GM18951 (cell line): ENCODE data around the gene ITGB5.

Experiments used
- POLR2A ChIP-seq: IDR thresholded peaks from 4 replicates; pipeline ENCODE4 v1.6.1; 2011; ENCODE audit warnings: mild to moderate bottlenecking; ENCODE audit not compliant: insufficient read length, insufficient read depth; ENCODE audit errors: extremely low read depth
- in situ Hi-C: fragments of 300-500 bp; cut with MboI; formaldehyde crosslinking; loops from one replicate; pipeline ENCODE4 v1.12.0; 2022; ENCODE audit warnings: low sequenced_read_pairs, mixed read lengths, inconsistent platforms; ENCODE audit not compliant: unreplicated experiment

ITGB5 gene

GRCh38 chr3:124887177-124887931 lies at the start of gene ITGB5:
TSS of gene ITGB5 (minus strand) at chr3:124887365. CDS start at chr3:124887000, 365 bp downstream.
- in situ Hi-C loops, result no loop called here
- TF ChIP-seq POLR2A, result no peak

GRCh38 chr3:124935794-124936542 lies 48.8 kb upstream of the ITGB5 start:
- in situ Hi-C loops, result no loop called here
- no peak for TF ChIP-seq POLR2A

- in situ Hi-C loops, result no loop called here
- no peak for TF ChIP-seq POLR2A
Observed at GRCh38 chr3:124935264-124935663, 48.1 kb upstream of the ITGB5 start.

GRCh38 chr3:124934577-124934976 lies 47.4 kb upstream of the ITGB5 start, which contains the start of gene MUC13:
TSS of gene MUC13 (minus strand) at chr3:124934751. CDS start at chr3:124934712, 39 bp downstream.
- in situ Hi-C loops, result no loop called here
- no peak for TF ChIP-seq POLR2A

DNA sequence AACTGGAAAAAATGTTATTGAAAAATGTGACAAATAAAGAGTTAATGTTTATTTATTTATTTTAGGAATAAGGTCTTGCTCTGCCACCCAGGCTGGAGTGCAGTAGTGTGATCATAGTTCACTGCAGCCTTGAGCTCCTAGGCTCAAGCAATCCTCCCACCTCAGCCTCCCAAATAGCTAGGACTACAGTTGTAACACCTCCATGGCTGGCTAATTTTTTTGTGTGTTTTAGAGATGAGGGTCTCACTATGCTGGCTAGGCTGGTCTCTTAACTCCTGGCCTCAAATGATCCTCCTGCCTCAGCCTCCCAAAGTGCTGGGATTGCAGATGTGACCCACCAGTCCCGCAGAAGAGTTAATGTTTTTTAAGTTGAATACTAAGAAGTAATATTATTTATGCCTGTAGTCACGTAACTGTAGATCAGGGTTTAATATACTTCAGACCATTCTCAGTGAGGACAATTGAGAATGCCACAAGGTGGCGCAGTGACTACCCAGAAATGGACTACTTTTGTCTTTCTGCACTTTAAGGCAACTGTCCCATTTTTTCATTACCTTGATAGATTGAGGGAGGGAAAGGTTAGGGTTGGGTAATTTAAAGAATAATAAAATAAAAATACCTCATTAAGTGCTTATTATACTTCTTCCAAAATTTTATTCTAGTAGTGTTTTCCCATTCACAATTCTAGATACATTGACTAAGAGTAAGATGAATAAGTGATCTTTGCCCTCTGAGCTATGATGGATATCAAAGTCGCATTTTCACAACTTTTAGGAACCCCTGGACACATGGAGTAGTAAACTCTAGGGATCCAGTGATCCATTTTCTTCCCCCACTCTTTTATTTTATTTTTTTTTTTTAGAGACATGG lies 41.4 kb upstream of the ITGB5 start:
- in situ Hi-C loops, result no loop called here
- no peak for TF ChIP-seq POLR2A

DNA sequence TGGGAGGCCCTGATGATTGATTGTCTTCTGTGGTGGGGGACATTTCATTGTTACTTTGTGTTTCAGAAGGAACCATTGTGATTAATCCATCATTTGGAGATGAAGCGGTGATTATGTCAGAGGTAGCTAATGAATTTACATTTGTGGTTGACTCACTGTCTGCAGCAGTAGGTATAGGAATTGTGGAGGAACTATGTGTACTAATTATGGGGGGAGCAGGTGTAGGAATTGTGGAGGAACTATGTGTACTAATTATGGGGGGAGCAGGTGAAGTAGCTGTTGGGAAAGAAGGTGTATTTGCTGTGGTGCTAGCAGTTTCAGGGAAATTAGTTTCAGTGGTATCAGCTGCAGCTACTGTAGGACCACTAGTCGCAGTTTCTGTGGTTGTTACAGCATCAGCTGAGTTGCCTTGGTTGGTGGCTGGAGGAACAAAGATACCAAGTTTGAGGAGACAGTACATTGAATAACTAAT lies 40.4 kb upstream of the ITGB5 start:
- in situ Hi-C loops, result no loop called here

GRCh38 chr3:124926426-124927101 lies 39.4 kb upstream of the ITGB5 start:
- in situ Hi-C loops, result no loop called here
- no peak for TF ChIP-seq POLR2A

More for the DNA sequence above, 40.4 kb upstream of the ITGB5 start:
- no peak for TF ChIP-seq POLR2A

GRCh38 chr3:124924741-124925140 lies 37.6 kb upstream of the ITGB5 start:
- in situ Hi-C loops, result no loop called here
- no peak for TF ChIP-seq POLR2A

GRCh38 chr3:124923833-124924232 lies 36.7 kb upstream of the ITGB5 start:
- in situ Hi-C loops, result no loop called here
- TF ChIP-seq POLR2A, result no peak

- in situ Hi-C loops, result no loop called here
- no peak for TF ChIP-seq POLR2A
Observed at GRCh38 chr3:124920718-124921117, 33.6 kb upstream of the ITGB5 start.

DNA sequence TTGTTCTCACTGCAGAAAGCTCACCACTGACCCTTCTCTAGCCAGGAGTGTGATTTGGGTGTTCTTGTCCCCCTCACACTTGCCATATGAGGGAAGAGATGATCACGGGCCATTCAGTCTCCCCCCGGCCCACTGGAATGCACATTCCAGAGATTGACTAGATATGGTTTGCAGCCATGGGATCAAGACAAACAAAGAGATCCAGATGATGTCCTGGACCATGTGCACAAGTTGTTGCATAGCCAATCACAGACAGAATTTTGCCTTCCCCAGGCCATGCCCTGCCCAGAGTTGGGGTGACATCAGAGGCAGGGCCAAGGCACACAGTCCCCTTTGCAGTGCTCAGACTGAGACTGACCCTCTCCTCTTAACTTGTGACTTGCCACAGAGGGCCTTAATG lies 32.6 kb upstream of the ITGB5 start:
- in situ Hi-C loops, result no loop called here
- TF ChIP-seq POLR2A, result no peak

DNA sequence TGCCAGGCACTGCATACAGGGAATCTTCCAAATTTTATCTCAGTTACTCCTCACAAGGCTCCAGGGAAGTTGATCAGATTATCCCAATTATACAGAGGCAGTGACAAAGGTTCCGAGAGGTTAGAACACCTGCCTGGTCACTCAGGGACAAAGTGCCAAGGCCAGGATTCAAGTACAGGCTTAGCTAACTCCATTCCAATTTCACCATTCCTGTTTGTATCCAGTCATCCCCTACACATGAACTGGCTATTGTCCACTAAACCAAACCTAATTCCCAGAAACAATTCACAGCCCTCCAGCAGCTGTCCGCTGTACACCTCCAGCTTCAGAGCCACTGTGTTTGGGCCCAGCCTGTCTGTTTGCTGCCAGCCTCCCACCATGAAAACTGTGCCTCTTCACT lies 31.4 kb upstream of the ITGB5 start:
- in situ Hi-C loops, result no loop called here
- TF ChIP-seq POLR2A, result no peak
